Panc1 (cell line): ENCODE measurements around the gene PDE3A. TPM values are rescaled to one million over a fixed set of nuclear protein-coding genes. Genes with fewer than 3 reads are reported as not detected.

Experiments
- ATAC-seq: fragments of 200-7000 bp; cut with Tn5 transposase; 2 replicates; pipeline ENCODE4 v1.9.1; 2020; ENCODE audit warnings: mild to moderate bottlenecking, moderate library complexity
- BruUV-seq: library from RNA; stranded (reverse); fragments of 400-500 nt; replicated peaks from 2 replicates; lab custom pipeline; 2021; lab: Mats Ljungman, UMichigan
- CTCF ChIA-PET: fragments of 300-600 bp; sonication (Branson Sonifier 250); formaldehyde crosslinking; loops from one replicate; lab custom pipeline; 2022; ENCODE audit warnings: antibody characterized with exemption; lab: Charles Lee
- POLR2A ChIA-PET: fragments of 300-600 bp; sonication (Branson Sonifier 250); formaldehyde crosslinking; loops from one replicate; lab custom pipeline; 2022; ENCODE audit warnings: antibody characterized with exemption; lab: Charles Lee
- DNase-seq: peaks from one replicate; pipeline ENCODE4 v3.0.0-alpha.2; 2010; ENCODE audit warnings: low read depth, low spot score
- H3K27ac ChIP-seq: 2 replicates; pipeline ENCODE4 v1.5.1; 2011; ENCODE audit warnings: mild to moderate bottlenecking, low read length, inconsistent platforms
- H3K27me3 ChIP-seq: fragments of 200-500 bp; sonication (Bioruptor generic); 2 replicates; pipeline ENCODE4 v1.6.0; 2014; ENCODE audit warnings: low read length, inconsistent platforms; ENCODE audit not compliant: control insufficient read depth, insufficient read depth
- H3K36me3 ChIP-seq: fragments of 200-500 bp; sonication (Bioruptor generic); 2 replicates; pipeline ENCODE4 v1.5.1; 2014; ENCODE audit warnings: inconsistent platforms, mild to moderate bottlenecking, low read length, moderate library complexity; ENCODE audit not compliant: control insufficient read depth, insufficient read depth
- H3K4me1 ChIP-seq: 2 replicates; pipeline ENCODE4 v1.5.1; 2011; ENCODE audit warnings: inconsistent platforms, mild to moderate bottlenecking, low read length, moderate library complexity; ENCODE audit not compliant: control insufficient read depth, insufficient read depth
- H3K4me3 ChIP-seq, 2 experiments: 2 replicates each; pipeline ENCODE4 v1.5.1; 2011 to 2012; ENCODE audit warnings: low read depth in 2 of 2, low read length in 2 of 2, mild to moderate bottlenecking in 2 of 2, inconsistent platforms in 1 of 2, moderate library complexity in 1 of 2
- H3K9me3 ChIP-seq: fragments of 200-500 bp; sonication (Bioruptor generic); 2 replicates; pipeline ENCODE4 v1.5.1; 2014; ENCODE audit warnings: low read depth, mild to moderate bottlenecking, inconsistent platforms, low read length, moderate library complexity; ENCODE audit not compliant: control insufficient read depth, insufficient read depth
- CTCF ChIP-seq: fragments of 450-650 bp; IDR thresholded peaks from 2 replicates; pipeline ENCODE4 v1.5.1; 2017; ENCODE audit warnings: mild to moderate bottlenecking
- POLR2AphosphoS5 ChIP-seq: IDR thresholded peaks from 2 replicates; pipeline ENCODE4 v1.6.1; 2012; ENCODE audit warnings: mild to moderate bottlenecking, low read depth, low read length, moderate library complexity
- REST ChIP-seq, 2 experiments: IDR thresholded peaks; 2 replicates each; pipeline ENCODE4 v1.6.1; 2011 to 2012; ENCODE audit warnings: low read depth in 2 of 2, control low read depth in 1 of 2, low read length in 1 of 2, mild to moderate bottlenecking in 1 of 2, moderate library complexity in 1 of 2; ENCODE audit not compliant: insufficient read depth in 1 of 2
- SIN3A ChIP-seq: IDR thresholded peaks from 2 replicates; pipeline ENCODE4 v1.6.1; 2012; ENCODE audit warnings: low read depth, mild to moderate bottlenecking, low read length, moderate library complexity, borderline replicate concordance; ENCODE audit not compliant: insufficient read depth
- TCF7L2 ChIP-seq: IDR thresholded peaks from 2 replicates; pipeline ENCODE4 v1.6.1; 2011; ENCODE audit warnings: mild to moderate bottlenecking, low read depth, low read length, inconsistent platforms
- in situ Hi-C: cut with HindIII; loops from 2 replicates; pipeline ENCODE4 v1.10.0; 2016; ENCODE audit warnings: low sequenced_read_pairs, low pct_unique_long_range_greater_than_20kb
- intact Hi-C: fragments of 100-400 bp; cut with micrococcal nuclease; formaldehyde crosslinking; loops from one replicate; pipeline ENCODE4 v1.10.0; 2022; ENCODE audit not compliant: unreplicated experiment
- total RNA-seq: library from RNA; stranded (reverse); gene quantifications from one replicate; pipeline ENCODE4 v1.2.1, GENCODE V29; 2021; ENCODE audit not compliant: unreplicated experiment

The PDE3A gene
- total RNA-seq, 1 experiment from 2014 or later, result 0.03 TPM

GRCh38 chr12:20446836-20447235, 78.5 kb downstream of the PDE3A start:
- H3K27ac ChIP-seq, result no peak overlapping the region
- CTCF ChIA-PET, result no interaction called here
- BruUV-seq, result no TSS peak
- no peaks in the 10 kb centered on the region for H3K4me1 ChIP-seq
- no peak overlapping the region for H3K4me3 ChIP-seq
- DNase-seq (no peak), ATAC-seq (no peak)
- in situ Hi-C loops (no loop called here), intact Hi-C loops (no loop called here)
- TF ChIP-seq SIN3A (no peak), TCF7L2 (no peak), REST (IDR thresholded peaks at IDR 0.05; ENCODE audit: insufficient read depth in 1 of 2, low read depth in 2 of 2, low read length in 1 of 2) (no peak), CTCF (no peak), POLR2AphosphoS5 (no peak)
- no peaks in the 10 kb centered on the region for H3K36me3 ChIP-seq
- POLR2A ChIA-PET, result no interaction called here
- no peaks in the 10 kb centered on the region for H3K9me3 ChIP-seq
- H3K27me3 ChIP-seq, result no peaks in the 10 kb centered on the region

GRCh38 chr12:20448781-20449180, 80.4 kb downstream of the PDE3A start:
- TF ChIP-seq SIN3A (no peak), TCF7L2 (no peak), CTCF (no peak)
- no peak for ATAC-seq
- intact Hi-C loops, result no loop called here
- no peaks in the 10 kb centered on the region for H3K4me1 ChIP-seq
- CTCF ChIA-PET, result no interaction called here
- POLR2A ChIA-PET, result no interaction called here
- no TSS peak for BruUV-seq
- no peaks in the 10 kb centered on the region for H3K36me3 ChIP-seq
- in situ Hi-C loops, result no loop called here
- no peaks in the 10 kb centered on the region for H3K27me3 ChIP-seq
- no peak overlapping the region for H3K4me3 ChIP-seq
- no peaks in the 10 kb centered on the region for H3K9me3 ChIP-seq
- no peak overlapping the region for H3K27ac ChIP-seq
- no peak for DNase-seq
